H9 (cell line): ENCODE data around the gene SACM1L. TPM values are rescaled to one million over a fixed set of nuclear protein-coding genes. Genes with fewer than 3 reads are reported as not detected.

Source experiments
- DNase-seq: peaks from one replicate; pipeline ENCODE4 v3.0.0-alpha.2; 2017
- H2AFZ ChIP-seq: one replicate; pipeline ENCODE4 v1.6.1; 2013; ENCODE audit warnings: mild to moderate bottlenecking, low read length, control low read depth, moderate library complexity
- H2AK5ac ChIP-seq: 2 replicates; pipeline ENCODE4 v1.6.1; 2013; ENCODE audit warnings: low read length, control low read depth, mixed read lengths; ENCODE audit not compliant: insufficient read length
- H2BK120ac ChIP-seq: one replicate; pipeline ENCODE4 v1.6.1; 2013; ENCODE audit warnings: low read depth, mild to moderate bottlenecking, low read length, control low read depth, inconsistent platforms; ENCODE audit not compliant: poor library complexity, severe bottlenecking
- H2BK12ac ChIP-seq: 2 replicates; pipeline ENCODE4 v1.6.1; 2013; ENCODE audit warnings: low read length, control low read depth, mixed read lengths, low read depth; ENCODE audit not compliant: insufficient read length
- H2BK15ac ChIP-seq: 2 replicates; pipeline ENCODE4 v1.6.1; 2013; ENCODE audit warnings: low read depth, low read length, control low read depth
- H2BK20ac ChIP-seq: one replicate; pipeline ENCODE4 v1.6.1; 2013; ENCODE audit warnings: low read depth, mild to moderate bottlenecking, low read length, control low read depth, inconsistent platforms; ENCODE audit not compliant: poor library complexity, severe bottlenecking
- H2BK5ac ChIP-seq: 2 replicates; pipeline ENCODE4 v1.6.1; 2013; ENCODE audit warnings: low read length, control low read depth, mixed read lengths; ENCODE audit not compliant: insufficient read length
- H3K14ac ChIP-seq: 2 replicates; pipeline ENCODE4 v1.6.1; 2013; ENCODE audit warnings: low read length, control low read depth; ENCODE audit not compliant: insufficient read depth
- H3K18ac ChIP-seq: 2 replicates; pipeline ENCODE4 v1.6.1; 2013; ENCODE audit warnings: low read depth, mild to moderate bottlenecking, mixed read lengths, low read length, control low read depth; ENCODE audit not compliant: insufficient read length
- H3K23ac ChIP-seq: 2 replicates; pipeline ENCODE4 v1.6.1; 2013; ENCODE audit warnings: low read length, control low read depth, mixed read lengths, low read depth; ENCODE audit not compliant: insufficient read length
- H3K23me2 ChIP-seq: 2 replicates; pipeline ENCODE4 v1.6.1; 2013; ENCODE audit warnings: low read depth, mild to moderate bottlenecking, mixed read lengths, low read length, control low read depth; ENCODE audit not compliant: insufficient read length, poor library complexity, severe bottlenecking
- H3K27ac ChIP-seq: 2 replicates; pipeline ENCODE4 v1.5.1; 2013; ENCODE audit warnings: low read length, control low read depth, mixed read lengths, low read depth; ENCODE audit not compliant: insufficient read length
- H3K27me3 ChIP-seq: 2 replicates; pipeline ENCODE4 v1.6.1; 2013; ENCODE audit warnings: low read length, control low read depth, inconsistent platforms; ENCODE audit not compliant: insufficient read depth
- H3K4ac ChIP-seq: 2 replicates; pipeline ENCODE4 v1.6.1; 2013; ENCODE audit warnings: low read depth, mild to moderate bottlenecking, control low read depth, inconsistent platforms, low read length, moderate library complexity
- H3K4me1 ChIP-seq: 2 replicates; pipeline ENCODE4 v1.6.1; 2013; ENCODE audit warnings: low read length, control low read depth, inconsistent platforms; ENCODE audit not compliant: insufficient read depth
- H3K4me2 ChIP-seq: 2 replicates; pipeline ENCODE4 v1.6.1; 2013; ENCODE audit warnings: low read length, control low read depth, mixed read lengths; ENCODE audit not compliant: insufficient read length, insufficient read depth
- H3K56ac ChIP-seq: 2 replicates; pipeline ENCODE4 v1.6.1; 2013; ENCODE audit warnings: low read depth, mild to moderate bottlenecking, mixed read lengths, low read length, control low read depth; ENCODE audit not compliant: insufficient read length
- H3K79me1 ChIP-seq: 2 replicates; pipeline ENCODE4 v1.6.1; 2013; ENCODE audit warnings: low read depth, mild to moderate bottlenecking, moderate library complexity, low read length, control low read depth, inconsistent platforms; ENCODE audit not compliant: insufficient read depth, poor library complexity, severe bottlenecking
- H3K79me2 ChIP-seq: 2 replicates; pipeline ENCODE4 v1.6.1; 2013; ENCODE audit warnings: low read length, control low read depth, inconsistent platforms; ENCODE audit not compliant: insufficient read depth
- H3K9ac ChIP-seq: 2 replicates; pipeline ENCODE4 v1.6.1; 2013; ENCODE audit warnings: low read length, control low read depth, mixed read lengths; ENCODE audit not compliant: insufficient read length; ENCODE audit errors: extremely low read depth
- H3K9me3 ChIP-seq: one replicate; pipeline ENCODE4 v1.6.1; 2013; ENCODE audit warnings: low read depth, low read length, inconsistent platforms; ENCODE audit not compliant: control insufficient read depth
- H3T11ph ChIP-seq: one replicate; pipeline ENCODE4 v1.6.1; 2013; ENCODE audit warnings: mild to moderate bottlenecking, low read length, control low read depth, inconsistent platforms
- H4K20me1 ChIP-seq: one replicate; pipeline ENCODE4 v1.6.1; 2013; ENCODE audit not compliant: control insufficient read depth, insufficient read length, insufficient read depth
- H4K5ac ChIP-seq: 2 replicates; pipeline ENCODE4 v1.6.1; 2013; ENCODE audit warnings: low read depth, mild to moderate bottlenecking, mixed read lengths, low read length, control low read depth; ENCODE audit not compliant: insufficient read length
- H4K8ac ChIP-seq: replicated peaks from 2 replicates; pipeline ENCODE4 v1.6.1; 2013; ENCODE audit warnings: low read length, control low read depth, mixed read lengths, low read depth; ENCODE audit not compliant: insufficient read length
- H4K91ac ChIP-seq: 2 replicates; pipeline ENCODE4 v1.6.1; 2013; ENCODE audit warnings: low read depth, mild to moderate bottlenecking, moderate library complexity, mixed read lengths, low read length, control low read depth; ENCODE audit not compliant: insufficient read length
- H3K27ac Mint-ChIP-seq, 3 experiments: 2 replicates in 2 of 3; 3 replicates in 1 of 3; pipeline ENCODE4 v1.8.0; 2020 to 2021; ENCODE audit warnings: mixed read lengths in 3 of 3, mild to moderate bottlenecking in 1 of 3, moderate library complexity in 1 of 3
- H3K27me3 Mint-ChIP-seq: 2 replicates; pipeline ENCODE4 v1.8.0; 2021; ENCODE audit warnings: low read depth, mild to moderate bottlenecking, moderate library complexity, mixed read lengths
- H3K36me3 Mint-ChIP-seq, 3 experiments: 2 replicates in 2 of 3; 3 replicates in 1 of 3; pipeline ENCODE4 v1.8.0; 2020 to 2021; ENCODE audit warnings: low read depth in 3 of 3, mixed read lengths in 3 of 3; ENCODE audit not compliant: insufficient read depth in 1 of 3
- H3K4me1 Mint-ChIP-seq, 2 experiments: 2 replicates each; pipeline ENCODE4 v1.8.0; 2020; ENCODE audit warnings: mixed read lengths in 2 of 2
- H3K4me3 Mint-ChIP-seq, 2 experiments: 2 replicates in 1 of 2; 3 replicates in 1 of 2; pipeline ENCODE4 v1.8.0; 2020 to 2021; ENCODE audit warnings: mild to moderate bottlenecking in 2 of 2, mixed read lengths in 2 of 2, moderate library complexity in 1 of 2
- H3K9me3 Mint-ChIP-seq, 2 experiments: 2 replicates in 1 of 2; 3 replicates in 1 of 2; pipeline ENCODE4 v1.8.0; 2020; ENCODE audit warnings: mild to moderate bottlenecking in 2 of 2, mixed read lengths in 2 of 2, moderate library complexity in 1 of 2
- WGBS: extraction: QIAGEN DNeasy Blood & Tissue Kit; methylation state at CpG from one replicate; pipeline ENCODE4 v1.1.7; 2013; ENCODE audit warnings: missing lambda C conversion rate, low lambda C conversion rate, mixed read lengths; ENCODE audit not compliant: insufficient read length; ENCODE audit errors: extremely low coverage; 5-methylcytosine and 5-hydroxymethylcytosine counted together
- total RNA-seq: library from RNA; stranded (reverse); gene quantifications from 2 replicates; pipeline ENCODE4 v1.2.1, GENCODE V29; 2021
- TF ChIP-seq, protein P1 (sequence below): fragments of 200-600 bp; sonication (generic); conservative IDR thresholded peaks from 3 replicates; pipeline ENCODE4 v1.8.0; 2021; ENCODE audit warnings: antibody characterized with exemption, mild to moderate bottlenecking

The SACM1L gene
- total RNA-seq, 1 experiment from 2014 or later, result 52.8 TPM

DNA sequence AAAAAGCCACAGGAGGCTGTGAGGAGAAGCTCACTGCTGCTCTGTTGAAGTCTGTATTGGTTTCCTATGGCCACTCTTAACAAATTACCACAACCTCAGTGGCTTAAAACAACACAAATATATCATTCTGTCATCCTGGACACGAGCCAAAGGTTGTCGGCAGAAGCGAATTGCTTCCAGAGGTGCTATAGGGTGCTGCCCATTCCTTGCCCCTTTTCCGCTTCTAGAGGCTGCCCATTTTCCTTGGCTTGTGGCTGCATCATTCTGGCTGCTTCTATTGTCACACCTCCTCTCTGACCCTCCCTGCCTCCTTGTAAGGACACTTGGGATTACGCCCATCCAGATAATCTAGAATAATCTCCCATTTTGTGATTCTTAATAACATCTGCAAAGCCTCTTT, 6.4 kb upstream of the SACM1L start:
- Mint-ChIP-seq H3K27ac (no peak overlapping the region), H3K9me3 (peaks cover 3 to 6% of the 10 kb centered on the region in 2 experiments; a peak in 4 of 5 replicates), H3K4me1 (peaks cover 39 to 42% of the 10 kb centered on the region in 2 experiments), H3K27me3 (no peaks in the 10 kb centered on the region), H3K36me3 (peaks cover 18 to 39% (median 26%) of the 10 kb centered on the region in 3 experiments; a peak in 6 of 7 replicates), H3K4me3 (no peak overlapping the region)
- H3K9me3 ChIP-seq, result no peaks in the 10 kb centered on the region
- H4K20me1 ChIP-seq, result no peaks in the 10 kb centered on the region
- H4K5ac ChIP-seq, result no peak overlapping the region
- no peak overlapping the region for H2BK5ac ChIP-seq
- H3K9ac ChIP-seq, result no peak overlapping the region
- H2BK20ac ChIP-seq, result no peak overlapping the region
- no peak overlapping the region for H3K56ac ChIP-seq
- H2AFZ ChIP-seq, result no peak overlapping the region
- H3K4me1 ChIP-seq, result peaks cover 10% of the 10 kb centered on the region; the same call in 1 of the 2 replicates
- no peak for DNase-seq
- no peak overlapping the region for H3T11ph ChIP-seq
- H3K4me2 ChIP-seq, result no peak overlapping the region
- no peak overlapping the region for H3K23ac ChIP-seq
- H4K8ac ChIP-seq, result no peak overlapping the region
- no peaks in the 10 kb centered on the region for H3K23me2 ChIP-seq
- H3K79me1 ChIP-seq, result no peaks in the 10 kb centered on the region
- TF ChIP-seq, protein P1, sequence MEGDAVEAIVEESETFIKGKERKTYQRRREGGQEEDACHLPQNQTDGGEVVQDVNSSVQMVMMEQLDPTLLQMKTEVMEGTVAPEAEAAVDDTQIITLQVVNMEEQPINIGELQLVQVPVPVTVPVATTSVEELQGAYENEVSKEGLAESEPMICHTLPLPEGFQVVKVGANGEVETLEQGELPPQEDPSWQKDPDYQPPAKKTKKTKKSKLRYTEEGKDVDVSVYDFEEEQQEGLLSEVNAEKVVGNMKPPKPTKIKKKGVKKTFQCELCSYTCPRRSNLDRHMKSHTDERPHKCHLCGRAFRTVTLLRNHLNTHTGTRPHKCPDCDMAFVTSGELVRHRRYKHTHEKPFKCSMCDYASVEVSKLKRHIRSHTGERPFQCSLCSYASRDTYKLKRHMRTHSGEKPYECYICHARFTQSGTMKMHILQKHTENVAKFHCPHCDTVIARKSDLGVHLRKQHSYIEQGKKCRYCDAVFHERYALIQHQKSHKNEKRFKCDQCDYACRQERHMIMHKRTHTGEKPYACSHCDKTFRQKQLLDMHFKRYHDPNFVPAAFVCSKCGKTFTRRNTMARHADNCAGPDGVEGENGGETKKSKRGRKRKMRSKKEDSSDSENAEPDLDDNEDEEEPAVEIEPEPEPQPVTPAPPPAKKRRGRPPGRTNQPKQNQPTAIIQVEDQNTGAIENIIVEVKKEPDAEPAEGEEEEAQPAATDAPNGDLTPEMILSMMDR, result no peak
- H3K14ac ChIP-seq, result no peak overlapping the region
- H4K91ac ChIP-seq, result no peak overlapping the region
- H2BK15ac ChIP-seq, result no peak overlapping the region
- H3K4ac ChIP-seq, result no peak overlapping the region
- no peak overlapping the region for H3K27ac ChIP-seq
- H2BK12ac ChIP-seq, result no peak overlapping the region
- no peak overlapping the region for H3K18ac ChIP-seq
- no peak overlapping the region for H2AK5ac ChIP-seq
- WGBS, result no CpG with 5 or more reads among the region's 5 CpGs
- H2BK120ac ChIP-seq, result no peak overlapping the region
- no peaks in the 10 kb centered on the region for H3K27me3 ChIP-seq
- H3K79me2 ChIP-seq, result no peaks in the 10 kb centered on the region
